GM19035 (cell line): Measurements from ENCODE around the gene PRDM7.
A peak's percentile ranks its signal among the peaks of the same experiment; 100 is the strongest.
"Not testable (repeated sequence)": the region's sequence is repeated elsewhere in the genome, so short reads cannot be mapped to it uniquely, and the experiment has no call there.

Experiments
- ATAC-seq: cut with Tn5 transposase; IDR thresholded peaks from one replicate; pipeline ENCODE4 v1.9.1; 2021; ENCODE audit not compliant: unreplicated experiment

PRDM7 gene

DNA sequence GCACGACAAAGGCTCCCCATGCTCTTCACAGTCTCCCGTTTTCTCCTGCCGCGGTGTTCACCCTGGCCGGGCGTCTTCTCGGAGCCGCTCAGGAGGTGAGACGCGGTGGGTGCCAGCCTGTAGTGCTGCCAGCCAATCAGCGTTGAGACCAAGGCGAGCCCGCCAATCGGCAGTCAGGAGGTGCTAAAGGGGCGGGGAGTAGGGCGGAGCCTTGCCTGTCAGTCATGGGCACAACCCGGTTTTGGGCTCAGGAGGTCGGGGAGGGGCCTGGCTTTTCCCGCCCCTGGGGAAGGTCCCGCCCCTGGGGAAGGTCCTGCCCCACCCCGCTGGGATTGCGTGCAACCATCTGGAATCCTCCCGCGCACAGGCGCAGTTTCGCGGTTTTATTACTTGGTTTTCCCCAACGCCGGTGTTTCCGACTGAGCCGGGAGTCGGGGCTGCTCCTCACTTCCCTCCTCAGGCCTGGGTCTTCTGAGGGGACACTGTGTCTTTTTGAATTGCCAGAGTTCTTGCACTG is at the start of gene PRDM7:
Gene PRDM7, minus strand, starts transcription at position 92 of the 517 bp plus-strand sequence. CDS start 1,421 bp downstream, outside the sequence.
- peak; percentile 68 for ATAC-seq

DNA sequence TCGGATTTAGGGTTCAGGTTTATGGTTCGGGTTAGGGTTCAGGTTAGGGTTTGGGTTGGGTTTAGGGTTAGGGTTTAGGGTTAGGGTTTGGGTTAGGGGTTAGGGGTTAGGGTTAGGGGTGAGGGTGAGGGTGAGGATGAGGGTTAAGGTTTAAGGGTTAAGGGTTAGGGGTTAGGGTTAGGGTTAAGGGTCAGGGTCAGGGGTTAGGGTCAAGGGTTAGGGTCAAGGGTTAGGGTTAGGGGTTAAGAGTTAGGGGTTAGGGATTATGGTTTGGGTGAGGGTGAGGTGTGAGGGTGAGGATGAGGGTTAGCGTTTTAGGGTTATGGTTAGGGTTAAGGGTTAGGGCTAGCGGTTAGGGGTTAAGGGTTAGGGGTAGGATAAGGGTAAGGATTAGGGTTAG is 44.7 kb upstream of the PRDM7 start:
- not testable (repeated sequence) for ATAC-seq

DNA sequence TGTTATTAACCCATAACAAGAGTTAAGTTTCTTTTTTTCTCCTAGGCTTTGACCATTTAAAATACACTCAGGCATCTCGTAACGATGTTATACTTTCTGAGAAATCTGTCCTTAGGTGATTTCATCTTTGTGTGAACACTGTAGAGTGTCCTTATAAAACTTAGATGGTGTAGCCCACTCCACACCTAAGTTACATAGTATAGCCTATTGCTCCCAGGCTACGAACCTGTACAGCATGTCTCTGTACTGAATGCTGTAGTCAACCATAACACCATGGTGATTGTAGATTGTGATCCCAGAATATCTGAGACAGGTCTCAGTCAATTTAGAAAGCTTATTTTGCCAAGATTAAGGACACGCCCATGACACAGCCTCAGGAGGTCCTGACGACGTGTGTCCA is 30.5 kb upstream of the PRDM7 start:
- ATAC-seq, result not testable (repeated sequence)

DNA sequence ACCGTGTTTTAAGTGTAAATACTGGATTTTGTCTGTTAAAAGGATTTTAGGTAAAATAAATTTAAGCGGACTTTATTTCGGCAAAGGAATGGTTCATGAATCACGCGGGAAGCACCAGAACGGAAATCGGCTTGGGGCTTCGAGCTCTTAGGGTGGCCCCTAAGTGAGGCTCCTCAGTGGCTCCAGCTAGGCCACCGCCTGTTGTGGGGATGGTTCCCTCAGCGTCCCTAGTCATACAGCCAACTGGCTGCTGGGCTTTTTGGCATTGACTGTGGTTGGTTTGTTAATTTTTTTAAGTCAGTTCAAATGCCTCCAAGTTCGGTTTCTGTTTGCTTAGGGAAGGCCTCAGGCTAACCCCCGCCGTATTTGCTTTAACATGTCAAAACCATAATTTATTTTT is 29.9 kb upstream of the PRDM7 start:
- ATAC-seq, result not testable (repeated sequence)

DNA sequence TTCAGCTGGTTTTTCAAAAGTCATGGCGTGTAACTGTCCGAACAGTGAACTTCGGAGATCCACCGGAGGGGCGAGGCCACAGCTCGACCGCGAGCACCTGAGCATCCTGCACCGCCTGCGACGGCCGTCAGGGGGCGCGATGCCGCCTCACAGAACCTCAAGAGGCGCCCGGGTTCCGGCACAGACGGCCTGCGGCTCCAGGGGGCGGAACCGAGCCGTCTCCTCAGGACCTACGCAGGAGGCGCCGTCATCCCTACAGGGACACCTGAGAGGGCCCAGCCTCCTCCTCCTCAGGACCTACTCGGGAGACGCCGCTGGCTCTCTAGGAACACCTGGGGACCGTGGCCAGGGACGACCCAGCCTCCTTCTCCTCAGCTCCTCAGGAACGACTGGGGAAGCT is 29.1 kb upstream of the PRDM7 start:
- not testable (repeated sequence) for ATAC-seq

DNA sequence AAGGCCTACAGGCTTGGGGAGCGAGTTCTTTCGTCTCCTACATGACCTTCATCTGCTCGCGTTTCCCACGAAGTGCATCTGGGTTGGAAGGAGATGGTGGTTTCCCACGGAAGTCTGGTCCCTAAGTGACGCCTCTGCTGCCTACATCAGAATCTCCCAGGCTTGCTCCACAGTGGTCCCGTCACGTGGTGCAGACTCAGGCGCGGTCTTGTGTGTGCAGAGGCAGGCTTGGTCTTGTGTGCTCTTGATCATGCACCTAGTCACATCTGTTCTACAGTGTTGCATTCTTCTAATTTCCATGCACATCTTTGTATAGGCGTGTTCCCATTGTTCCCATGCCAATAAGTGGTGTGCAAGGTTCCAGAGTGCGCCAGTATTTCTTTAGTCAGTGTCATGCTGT is 27.6 kb upstream of the PRDM7 start:
- ATAC-seq, result not testable (repeated sequence)

DNA sequence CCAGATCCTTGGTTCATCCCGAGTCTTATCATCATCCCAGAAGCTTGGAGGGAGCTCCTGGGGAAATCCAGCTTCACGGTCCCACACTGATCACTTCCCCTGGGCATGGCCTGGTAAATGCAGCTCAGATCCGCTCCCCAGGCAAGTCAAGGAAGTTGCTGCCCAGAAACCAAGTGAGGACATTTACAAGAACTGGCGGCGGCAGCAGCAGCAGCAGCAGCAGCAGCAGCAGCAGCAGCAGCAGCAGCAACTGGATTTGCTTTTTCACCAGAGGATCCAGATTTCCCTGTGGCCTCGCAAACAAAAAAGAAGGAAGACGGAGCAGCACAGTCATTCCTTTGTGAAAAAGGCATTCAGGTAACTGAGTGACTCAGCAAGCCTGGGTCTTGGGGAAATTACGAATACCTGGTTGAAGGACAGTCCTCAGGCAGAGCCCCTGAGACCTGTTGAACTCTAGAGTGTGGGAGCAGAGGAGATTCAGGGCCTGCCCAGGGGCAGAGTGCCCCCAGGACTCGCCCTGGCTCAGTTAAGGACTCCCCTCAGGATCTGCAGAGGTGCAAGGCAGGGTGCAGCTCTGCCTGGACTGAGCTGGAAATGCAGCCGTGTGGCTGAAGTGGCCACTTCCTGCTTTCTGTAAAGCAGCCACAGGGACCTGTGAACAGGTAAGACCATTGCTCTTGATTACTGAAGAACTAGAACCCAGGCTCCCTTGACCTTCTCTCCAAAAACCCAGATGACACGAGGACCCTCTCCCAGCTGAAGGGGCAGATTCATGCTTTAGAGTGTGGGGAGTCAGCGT is 25.2 kb upstream of the PRDM7 start:
- not testable (repeated sequence) for ATAC-seq

DNA sequence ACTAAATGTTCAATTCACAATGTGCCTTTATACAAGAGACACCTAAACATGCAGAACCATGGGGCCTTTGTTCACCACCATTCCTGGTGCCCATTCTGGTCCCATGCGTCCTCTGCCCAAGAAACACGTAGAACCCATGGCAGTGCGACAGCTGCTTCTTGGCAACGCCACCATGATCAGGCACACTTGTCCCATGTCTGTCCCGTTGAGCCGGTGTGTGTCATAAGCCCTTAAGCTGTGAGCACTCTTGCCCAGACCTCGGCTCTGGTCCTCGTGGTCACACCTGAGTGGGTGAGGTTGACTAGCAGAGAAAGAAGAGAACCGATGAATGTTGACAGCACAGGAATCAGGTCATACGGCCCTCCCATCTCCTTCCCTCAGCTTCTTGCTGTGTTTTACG is 24.2 kb upstream of the PRDM7 start:
- ATAC-seq, result not testable (repeated sequence)

DNA sequence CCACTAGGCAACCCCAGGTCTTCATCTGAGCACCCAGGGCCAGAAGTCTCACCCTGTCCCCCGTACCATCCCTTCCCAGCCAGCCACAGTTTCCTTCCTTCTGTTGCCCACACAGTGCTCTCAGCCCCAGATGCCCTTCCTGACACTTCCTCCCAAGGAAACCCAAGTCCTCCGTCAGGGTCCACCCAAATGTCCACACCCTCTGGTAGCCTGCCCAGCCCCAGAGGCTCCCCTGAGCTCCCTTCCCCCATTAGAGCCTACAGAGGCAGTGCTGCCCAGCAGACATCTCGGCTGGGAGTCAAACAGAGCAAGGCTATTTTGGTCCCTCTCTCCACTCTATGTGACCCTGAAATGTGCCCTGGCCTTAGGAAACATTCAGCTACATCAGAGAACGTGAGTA is 23.7 kb upstream of the PRDM7 start:
- not testable (repeated sequence) for ATAC-seq

DNA sequence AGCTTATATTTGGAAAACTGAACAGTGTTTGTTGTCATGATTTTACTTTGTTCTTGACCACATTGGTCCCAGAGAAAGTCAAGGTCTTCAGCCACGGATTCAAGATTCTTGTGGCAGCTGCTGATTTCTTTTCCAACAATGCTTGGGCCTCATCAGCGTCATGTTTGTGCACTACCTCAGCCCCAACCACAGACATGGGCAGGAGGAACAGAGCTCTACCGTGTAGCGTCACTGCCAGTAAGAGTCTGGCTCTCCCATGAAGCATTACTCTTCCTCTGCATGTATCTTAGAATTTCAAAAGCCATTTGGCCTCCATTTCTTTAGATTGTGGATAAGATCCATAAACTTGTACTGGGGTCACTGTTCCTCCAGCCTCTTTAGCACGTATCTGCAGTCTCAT is 23.1 kb upstream of the PRDM7 start:
- not testable (repeated sequence) for ATAC-seq

DNA sequence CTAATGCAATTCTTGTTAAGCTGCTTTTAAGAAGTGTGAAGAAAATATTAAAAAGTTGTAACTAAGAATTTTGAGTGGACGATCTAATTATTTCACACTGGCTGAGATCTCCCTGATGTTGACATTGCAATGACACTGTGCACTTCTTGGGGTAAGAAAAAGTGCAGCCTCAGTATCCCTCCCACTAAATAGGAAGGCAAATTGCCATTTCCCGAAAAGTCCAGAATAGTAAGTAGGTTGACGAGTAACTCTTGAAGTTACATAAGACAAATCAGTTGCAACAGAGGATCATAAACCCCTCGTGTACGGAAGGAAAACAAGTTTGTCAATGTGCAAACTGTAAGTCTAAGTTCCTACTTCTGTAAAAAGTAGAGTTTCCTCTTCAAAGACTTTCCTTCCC is 21.8 kb upstream of the PRDM7 start:
- ATAC-seq, result not testable (repeated sequence)

DNA sequence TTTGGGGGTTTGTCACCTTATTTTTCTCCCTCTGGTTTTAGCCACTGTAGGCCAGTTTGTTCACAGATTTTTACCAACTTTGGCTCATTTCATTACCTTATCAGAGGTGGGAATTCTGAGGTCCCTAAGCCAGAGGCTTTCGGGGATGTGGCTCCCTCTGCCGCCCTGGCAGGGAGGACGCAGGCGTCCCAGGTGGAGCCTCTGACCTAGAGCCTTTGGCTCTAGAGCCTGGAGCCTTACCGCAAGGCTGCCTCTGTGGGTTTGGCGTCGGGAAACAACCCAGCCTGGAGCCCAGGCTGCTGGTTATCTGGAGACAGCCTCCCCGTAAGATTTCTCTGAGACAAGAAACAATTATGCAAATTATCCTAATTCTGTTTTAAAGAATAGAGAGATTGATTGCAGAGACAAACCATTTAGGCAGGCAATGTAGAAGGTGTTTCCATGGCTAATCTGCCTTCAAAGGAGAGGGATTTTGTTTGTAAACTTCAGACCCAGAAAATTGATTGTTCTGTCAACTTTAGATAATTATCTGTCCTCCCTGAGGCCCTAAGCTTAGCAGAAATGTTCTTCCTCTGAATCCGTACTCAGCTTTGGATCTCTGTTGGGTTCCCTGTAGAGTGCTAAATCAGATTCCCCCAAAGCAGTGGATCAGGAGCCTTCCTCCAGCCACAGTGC is 20.0 kb upstream of the PRDM7 start:
- not testable (repeated sequence) for ATAC-seq

DNA sequence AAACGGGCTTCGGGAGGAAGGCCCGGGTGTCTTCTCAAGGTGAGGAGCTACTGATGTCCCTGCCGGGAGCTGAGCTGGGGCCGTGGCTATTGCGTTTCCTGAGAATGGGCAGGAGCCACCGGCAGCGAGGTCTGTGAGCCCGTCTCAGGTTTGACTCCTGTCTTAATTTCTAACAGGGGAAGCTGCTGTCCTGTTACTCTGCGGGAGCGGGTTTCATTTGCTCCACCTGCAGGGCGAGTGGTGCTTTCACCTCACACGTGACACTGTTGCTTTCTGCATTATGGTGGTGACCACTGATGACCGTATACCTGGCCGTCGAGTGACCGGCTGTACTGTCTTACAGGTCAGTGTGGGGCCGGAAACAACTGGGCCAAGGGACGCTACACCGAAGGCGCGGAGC is 17.7 kb upstream of the PRDM7 start:
- ATAC-seq, result not testable (repeated sequence)

DNA sequence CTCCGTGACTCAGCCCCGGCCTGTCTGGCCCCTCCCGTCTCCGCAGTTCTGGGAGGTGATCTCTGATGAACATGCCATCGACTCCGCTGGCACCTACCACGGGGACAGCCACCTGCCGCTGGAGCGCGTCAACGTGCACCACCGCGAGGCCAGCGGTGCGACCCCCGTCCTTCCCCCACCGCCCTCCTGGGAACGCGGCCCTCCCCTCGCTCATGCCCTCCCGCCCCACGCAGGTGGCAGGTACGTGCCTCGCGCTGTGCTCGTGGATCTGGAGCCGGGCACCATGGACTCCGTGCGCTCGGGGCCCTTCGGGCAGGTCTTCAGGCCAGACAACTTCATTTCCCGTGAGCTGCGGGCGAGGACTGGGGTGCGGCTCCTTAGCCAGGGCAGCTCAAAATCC is 17.2 kb upstream of the PRDM7 start:
- ATAC-seq, result not testable (repeated sequence)

DNA sequence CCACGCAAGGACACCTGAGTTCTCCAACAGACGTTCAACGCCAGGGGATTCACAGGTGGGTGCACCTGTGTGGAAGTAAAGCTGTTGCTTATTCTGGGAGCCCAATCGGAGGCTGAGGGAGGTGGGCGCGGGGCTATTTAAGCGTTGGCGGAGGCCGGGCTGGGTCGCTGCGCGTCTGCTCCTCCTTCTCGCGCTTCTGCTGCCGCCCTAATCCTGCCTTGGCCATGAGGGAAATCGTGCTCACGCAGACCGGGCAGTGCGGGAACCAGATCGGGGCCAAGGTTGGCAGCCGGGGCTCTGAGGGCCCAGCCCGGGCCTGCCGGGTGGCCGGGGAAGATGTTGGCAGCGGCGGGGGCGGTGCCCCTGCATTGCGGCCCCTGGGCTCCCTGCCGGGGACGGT is 16.7 kb upstream of the PRDM7 start:
- not testable (repeated sequence) for ATAC-seq

DNA sequence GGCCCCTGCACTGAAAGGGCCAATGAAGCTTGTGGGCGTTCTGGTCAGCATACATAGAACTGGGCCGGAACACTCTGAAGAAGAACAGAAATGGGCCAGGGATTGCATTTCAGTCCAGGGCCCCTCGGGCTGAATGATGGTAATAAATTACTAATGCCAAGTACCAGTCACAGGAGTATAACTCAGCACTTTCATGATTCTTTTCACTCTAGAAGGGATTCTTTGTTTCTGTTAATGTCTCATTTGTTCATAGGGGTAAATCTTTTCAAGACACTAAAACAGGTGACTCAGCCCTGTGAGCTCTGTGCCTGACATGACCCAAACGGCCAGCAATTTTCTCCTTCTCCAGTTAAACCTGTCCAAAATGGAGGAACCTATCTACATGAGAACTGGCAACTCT is 15.7 kb upstream of the PRDM7 start:
- ATAC-seq, result not testable (repeated sequence)

DNA sequence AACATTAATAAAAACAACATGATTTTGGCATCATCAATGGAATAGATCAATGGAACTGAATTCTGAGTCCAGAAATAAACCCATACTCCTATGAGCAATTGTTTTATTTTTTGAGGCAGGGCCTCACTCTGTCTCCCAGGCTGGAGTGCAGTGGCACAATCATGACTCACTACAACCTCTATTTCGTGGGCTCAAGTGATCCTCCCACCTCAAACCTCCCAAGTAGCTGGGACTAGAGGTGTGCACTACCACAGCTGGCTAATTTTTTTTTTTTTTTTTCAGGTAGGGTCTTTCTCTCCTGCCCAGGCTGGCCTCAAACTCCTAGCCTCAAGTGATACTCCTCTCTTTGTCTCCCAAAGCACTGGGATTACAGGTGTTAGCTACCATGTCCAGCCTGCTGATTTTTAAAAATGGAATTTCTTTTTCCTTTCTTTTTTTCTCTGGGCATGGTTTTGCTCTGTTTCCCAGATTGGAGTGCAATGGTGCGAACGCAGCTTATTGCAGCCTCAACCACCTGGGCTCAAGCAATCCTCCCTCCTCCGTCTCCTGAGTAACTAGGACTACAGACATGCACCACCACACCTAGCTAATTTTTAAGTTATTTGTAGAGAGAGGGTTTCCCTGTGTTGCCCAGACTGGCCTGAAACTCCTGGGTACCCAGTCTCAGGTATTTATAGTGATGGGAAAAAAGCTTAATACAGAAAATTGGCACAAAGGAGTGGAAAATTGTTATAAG is 7.3 kb upstream of the PRDM7 start:
- no peak for ATAC-seq

DNA sequence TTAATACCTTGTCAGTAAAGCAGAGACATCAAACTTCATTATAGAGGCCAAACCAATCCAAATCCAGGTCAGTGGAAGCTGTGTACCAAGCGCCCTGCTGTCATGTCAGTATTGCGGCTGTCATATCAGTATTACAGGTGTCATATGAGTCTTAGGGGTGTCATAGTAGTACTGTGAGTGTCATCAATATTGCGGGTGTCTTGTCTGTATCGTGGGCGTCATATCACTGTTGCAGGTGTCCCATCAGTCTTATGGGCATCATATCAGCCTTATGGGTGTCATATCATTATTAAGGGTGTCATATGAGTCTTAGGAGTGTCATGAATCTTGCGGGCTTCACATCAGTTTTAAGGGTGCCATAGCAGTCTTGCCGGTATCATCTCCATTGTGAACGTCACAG is 6.0 kb upstream of the PRDM7 start:
- no peak for ATAC-seq

DNA sequence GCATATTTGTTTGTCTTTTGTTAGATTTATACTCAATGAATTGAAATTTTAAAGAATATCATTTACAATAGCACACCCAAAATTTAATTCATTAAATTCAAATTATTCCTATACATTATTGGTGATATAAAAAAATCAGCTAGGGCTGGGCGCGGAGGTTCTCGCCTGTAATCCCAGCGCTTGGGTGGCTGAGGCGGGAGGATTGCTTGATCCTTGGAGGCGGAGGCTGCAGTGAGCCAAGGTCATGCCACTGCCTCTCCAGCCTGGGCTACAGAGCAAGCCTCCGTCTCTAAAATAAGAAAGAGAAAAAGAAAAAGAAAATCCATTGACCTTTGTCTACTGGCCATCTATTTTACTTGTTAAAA is 4.5 kb upstream of the PRDM7 start:
- ATAC-seq, result no peak

DNA sequence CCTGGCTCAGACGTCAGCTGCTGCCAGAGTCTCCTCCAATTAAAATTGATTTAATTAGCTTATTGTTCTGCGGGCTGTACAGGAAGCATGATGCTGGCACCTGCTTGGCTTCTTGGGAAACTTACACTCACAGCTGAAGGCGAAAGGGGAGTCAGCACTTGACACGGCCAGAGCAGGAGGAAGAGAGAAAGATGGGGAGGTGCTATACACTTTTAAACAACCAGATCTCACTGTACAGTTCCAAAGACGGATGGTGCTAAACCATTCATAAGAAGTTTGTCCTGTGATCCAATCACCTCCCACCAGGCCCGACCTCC is 1.4 kb upstream of the PRDM7 start:
- ATAC-seq, result no peak

DNA sequence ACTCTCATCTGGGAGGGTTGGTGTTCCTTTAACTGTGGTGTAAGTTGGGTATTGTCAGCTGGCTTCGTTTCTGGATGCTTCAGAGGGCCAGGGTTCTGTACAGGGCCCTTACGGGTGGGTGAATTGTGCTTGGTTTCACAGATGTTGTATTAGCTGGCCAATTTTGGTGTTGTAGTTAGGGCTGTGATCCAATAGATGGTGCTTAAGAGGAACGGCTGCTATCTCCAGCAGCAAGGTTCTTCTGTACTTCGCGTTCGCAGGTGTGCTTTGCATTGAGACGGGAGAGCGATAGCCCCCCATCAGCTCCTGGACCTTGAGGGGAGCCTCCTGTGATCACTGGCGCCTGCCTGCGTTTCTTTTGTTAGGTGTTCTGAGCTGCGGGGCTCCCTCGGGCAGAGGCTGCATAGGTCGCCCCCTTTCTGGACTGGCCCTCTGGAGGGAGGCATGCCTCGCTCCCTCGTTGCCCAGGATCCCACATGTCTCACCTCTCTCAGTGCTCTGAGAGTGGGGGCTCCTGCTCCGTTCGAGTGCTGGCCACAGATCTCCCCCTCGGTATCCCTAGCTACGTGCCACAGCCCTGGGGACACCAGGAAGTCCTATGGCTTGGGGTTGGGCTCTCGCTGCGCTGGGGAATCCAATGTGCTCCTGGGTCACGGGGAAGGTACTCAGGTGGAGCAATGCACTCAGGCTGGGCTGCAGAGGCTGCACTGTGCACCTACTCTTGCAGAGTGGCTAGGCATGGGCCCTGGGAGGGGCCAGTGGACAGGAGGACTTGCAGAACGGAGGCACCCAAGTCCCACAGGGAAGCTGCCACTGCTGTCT is 837 bp upstream of the PRDM7 start:
- peak; percentile 17 for ATAC-seq
